ENCODE data around the gene PTPN20. TPM values are rescaled to one million over a fixed set of nuclear protein-coding genes. Genes with fewer than 3 reads are reported as not detected.
"Not testable (repeated sequence)": the region's sequence is repeated elsewhere in the genome, so short reads cannot be mapped to it uniquely, and the experiment has no call there.

Gene PTPN20
- total and polyA plus RNA-seq, 2 of the 8 experiments (the other 6 are each of a cell fraction or from before 2014, with no cell fraction given) = not detected

GRCh38 chr10:46967013-46967412, 55.8 kb downstream of the PTPN20 start:
- H3K9ac ChIP-seq (replicated peaks in 1 of 4; ENCODE audit: extremely low read depth in 1 of 4, low read depth in 3 of 4, low read length in 3 of 4); H4K8ac ChIP-seq (ENCODE audit: extremely low read depth, insufficient read depth, low read length); H3K79me2 ChIP-seq (ENCODE audit: control insufficient read depth in 1 of 2, insufficient read depth in 2 of 2, low read length in 2 of 2); H3K14ac ChIP-seq (ENCODE audit: insufficient read length); H3K27me3 ChIP-seq (replicated peaks in 1 of 4; ENCODE audit: control insufficient read depth in 3 of 4, extremely low read depth in 1 of 4, insufficient read depth in 3 of 4, low read length in 3 of 4); H3K4me2 ChIP-seq (ENCODE audit: insufficient read depth in 1 of 2, low read depth in 2 of 2, low read length in 2 of 2); H2BK20ac ChIP-seq (ENCODE audit: low read length); CTCF ChIA-PET (ENCODE audit: partially characterized antibody); H3K27ac ChIP-seq (ENCODE audit: low read depth, low read length); H2BK5ac ChIP-seq (ENCODE audit: low read depth, low read length); H4K20me1 ChIP-seq (replicated peaks in 1 of 2; ENCODE audit: control insufficient read depth in 1 of 2, insufficient read depth in 2 of 2, low read length in 2 of 2); H3K4ac ChIP-seq (replicated peaks; ENCODE audit: insufficient read length, low read depth, low read length); H3K23me2 ChIP-seq (ENCODE audit: low read depth, low read length); H2AK5ac ChIP-seq (ENCODE audit: low read depth, low read length); H3K4me3 ChIP-seq (ENCODE audit: extremely low read depth in 1 of 4, insufficient read depth in 2 of 4, low read depth in 3 of 4, low read length in 4 of 4); H4K91ac ChIP-seq (replicated peaks; ENCODE audit: insufficient read length, low read length); H2BK12ac ChIP-seq (ENCODE audit: low read depth, low read length); DNase-seq (ENCODE audit: low read depth in 1 of 2, low spot score in 2 of 2); H3K9me3 ChIP-seq (ENCODE audit: insufficient read depth in 2 of 2, low read depth in 1 of 2, low read length in 1 of 2); H4K5ac ChIP-seq (ENCODE audit: insufficient read length, low read depth, low read length); H2BK15ac ChIP-seq (ENCODE audit: low read length); POLR2A ChIA-PET (ENCODE audit: partially characterized antibody); H3K18ac ChIP-seq (ENCODE audit: extremely low read depth, low read length); H3K4me1 ChIP-seq (replicated peaks in 1 of 4; ENCODE audit: control insufficient read depth in 3 of 4, insufficient read depth in 4 of 4, low read length in 3 of 4); H2BK120ac ChIP-seq (replicated peaks; ENCODE audit: low read depth, low read length); FAIRE-seq; H3K56ac ChIP-seq (replicated peaks; ENCODE audit: insufficient read length, low read depth, low read length); H3K79me1 ChIP-seq (ENCODE audit: low read depth, low read length); H3K36me3 ChIP-seq (ENCODE audit: control insufficient read depth in 2 of 4, insufficient read depth in 4 of 4, low read length in 3 of 4); H3K23ac ChIP-seq (ENCODE audit: insufficient read length); H2AFZ ChIP-seq (ENCODE audit: low read length): not testable (repeated sequence)
- WGBS, 2 experiments (ENCODE audit: extremely low coverage in 1 of 2, insufficient coverage in 1 of 2, insufficient read length in 1 of 2, insufficient replicate concordance in 2 of 2, low coverage in 1 of 2, low lambda C conversion rate in 2 of 2, missing lambda C conversion rate in 1 of 2) = 100% methylated on average over 1 of the region's 2 CpGs; no CpG with 5 or more reads in 1 of the 2 experiments

- H3K18ac ChIP-seq (ENCODE audit: extremely low read depth, low read length); H3K27me3 ChIP-seq (replicated peaks in 1 of 4; ENCODE audit: control insufficient read depth in 3 of 4, extremely low read depth in 1 of 4, insufficient read depth in 3 of 4, low read length in 3 of 4); H3K4me2 ChIP-seq (ENCODE audit: insufficient read depth in 1 of 2, low read depth in 2 of 2, low read length in 2 of 2); H3K27ac ChIP-seq (ENCODE audit: low read depth, low read length); H3K23ac ChIP-seq (ENCODE audit: insufficient read length); H2BK12ac ChIP-seq (ENCODE audit: low read depth, low read length); H3K36me3 ChIP-seq (ENCODE audit: control insufficient read depth in 2 of 4, insufficient read depth in 4 of 4, low read length in 3 of 4); H3K79me1 ChIP-seq (ENCODE audit: low read depth, low read length); H4K5ac ChIP-seq (ENCODE audit: insufficient read length, low read depth, low read length); H3K9me3 ChIP-seq (ENCODE audit: insufficient read depth in 2 of 2, low read depth in 1 of 2, low read length in 1 of 2); CTCF ChIA-PET (ENCODE audit: partially characterized antibody); POLR2A ChIA-PET (ENCODE audit: partially characterized antibody); H3K4me3 ChIP-seq (ENCODE audit: extremely low read depth in 1 of 4, insufficient read depth in 2 of 4, low read depth in 3 of 4, low read length in 4 of 4); H2BK20ac ChIP-seq (ENCODE audit: low read length); H3K14ac ChIP-seq (ENCODE audit: insufficient read length); H4K91ac ChIP-seq (replicated peaks; ENCODE audit: insufficient read length, low read length); H3K79me2 ChIP-seq (ENCODE audit: control insufficient read depth in 1 of 2, insufficient read depth in 2 of 2, low read length in 2 of 2); H4K20me1 ChIP-seq (replicated peaks in 1 of 2; ENCODE audit: control insufficient read depth in 1 of 2, insufficient read depth in 2 of 2, low read length in 2 of 2); H2BK120ac ChIP-seq (replicated peaks; ENCODE audit: low read depth, low read length); H4K8ac ChIP-seq (ENCODE audit: extremely low read depth, insufficient read depth, low read length); H3K9ac ChIP-seq (replicated peaks in 1 of 4; ENCODE audit: extremely low read depth in 1 of 4, low read depth in 3 of 4, low read length in 3 of 4); H2BK5ac ChIP-seq (ENCODE audit: low read depth, low read length); H2AFZ ChIP-seq (ENCODE audit: low read length); H3K4ac ChIP-seq (replicated peaks; ENCODE audit: insufficient read length, low read depth, low read length); H3K56ac ChIP-seq (replicated peaks; ENCODE audit: insufficient read length, low read depth, low read length); DNase-seq (ENCODE audit: low read depth in 1 of 2, low spot score in 2 of 2); H2AK5ac ChIP-seq (ENCODE audit: low read depth, low read length); H3K23me2 ChIP-seq (ENCODE audit: low read depth, low read length); FAIRE-seq; H3K4me1 ChIP-seq (replicated peaks in 1 of 4; ENCODE audit: control insufficient read depth in 3 of 4, insufficient read depth in 4 of 4, low read length in 3 of 4); H2BK15ac ChIP-seq (ENCODE audit: low read length): not testable (repeated sequence)
- WGBS, 2 experiments (ENCODE audit: extremely low coverage in 1 of 2, insufficient coverage in 1 of 2, insufficient read length in 1 of 2, insufficient replicate concordance in 2 of 2, low coverage in 1 of 2, low lambda C conversion rate in 2 of 2, missing lambda C conversion rate in 1 of 2) = no CpG with 5 or more reads among the region's 2 CpGs
Observed at GRCh38 chr10:46980223-46980622, 69.0 kb downstream of the PTPN20 start.
